GM12864 (cell line): ENCODE data around the gene APOE.

Source experiments
- DNase-seq: peaks from one replicate; pipeline ENCODE4 v3.0.0-alpha.2; 2011; ENCODE audit warnings: low read depth
- H3K4me3 ChIP-seq: 2 replicates; pipeline ENCODE4 v1.5.1; 2011; ENCODE audit warnings: mild to moderate bottlenecking, low read depth, low read length, control low read depth
- CTCF ChIP-seq: IDR thresholded peaks from 2 replicates; pipeline ENCODE4 v1.5.1; 2011; ENCODE audit warnings: low read depth, mild to moderate bottlenecking, moderate library complexity, low read length, control low read depth, inconsistent platforms; ENCODE audit errors: missing control alignments

APOE gene

DNA sequence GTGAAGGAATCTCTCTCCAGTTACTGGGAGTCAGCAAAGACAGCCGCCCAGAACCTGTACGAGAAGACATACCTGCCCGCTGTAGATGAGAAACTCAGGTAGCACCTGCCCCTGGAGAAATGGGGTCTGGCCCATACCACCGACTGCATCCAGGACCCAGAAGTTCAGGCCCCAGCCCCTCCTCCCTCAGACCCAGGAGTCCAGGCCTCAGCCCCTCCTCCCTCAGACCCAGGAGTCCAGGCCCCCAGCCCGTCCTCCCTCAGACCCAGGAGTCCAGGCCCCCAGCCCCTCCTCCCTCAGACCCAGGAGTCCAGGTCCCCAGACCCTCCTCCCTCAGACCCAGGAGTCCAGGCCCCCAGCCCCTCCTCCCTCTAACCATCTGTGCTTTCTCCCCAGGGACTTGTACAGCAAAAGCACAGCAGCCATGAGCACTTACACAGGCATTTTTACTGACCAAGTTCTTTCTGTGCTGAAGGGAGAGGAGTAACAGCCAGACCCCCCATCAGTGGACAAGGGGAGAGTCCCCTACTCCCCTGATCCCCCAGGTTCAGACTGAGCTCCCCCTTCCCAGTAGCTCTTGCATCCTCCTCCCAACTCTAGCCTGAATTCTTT is 43.3 kb downstream of the APOE start:
- H3K4me3 ChIP-seq = no peak overlapping the region
- no peak for DNase-seq
- TF ChIP-seq CTCF = no peak

- no peak for DNase-seq
- no peak for TF ChIP-seq CTCF
These were observed 44.0 kb downstream of the APOE start for GRCh38 chr19:44949550-44949949.

DNA sequence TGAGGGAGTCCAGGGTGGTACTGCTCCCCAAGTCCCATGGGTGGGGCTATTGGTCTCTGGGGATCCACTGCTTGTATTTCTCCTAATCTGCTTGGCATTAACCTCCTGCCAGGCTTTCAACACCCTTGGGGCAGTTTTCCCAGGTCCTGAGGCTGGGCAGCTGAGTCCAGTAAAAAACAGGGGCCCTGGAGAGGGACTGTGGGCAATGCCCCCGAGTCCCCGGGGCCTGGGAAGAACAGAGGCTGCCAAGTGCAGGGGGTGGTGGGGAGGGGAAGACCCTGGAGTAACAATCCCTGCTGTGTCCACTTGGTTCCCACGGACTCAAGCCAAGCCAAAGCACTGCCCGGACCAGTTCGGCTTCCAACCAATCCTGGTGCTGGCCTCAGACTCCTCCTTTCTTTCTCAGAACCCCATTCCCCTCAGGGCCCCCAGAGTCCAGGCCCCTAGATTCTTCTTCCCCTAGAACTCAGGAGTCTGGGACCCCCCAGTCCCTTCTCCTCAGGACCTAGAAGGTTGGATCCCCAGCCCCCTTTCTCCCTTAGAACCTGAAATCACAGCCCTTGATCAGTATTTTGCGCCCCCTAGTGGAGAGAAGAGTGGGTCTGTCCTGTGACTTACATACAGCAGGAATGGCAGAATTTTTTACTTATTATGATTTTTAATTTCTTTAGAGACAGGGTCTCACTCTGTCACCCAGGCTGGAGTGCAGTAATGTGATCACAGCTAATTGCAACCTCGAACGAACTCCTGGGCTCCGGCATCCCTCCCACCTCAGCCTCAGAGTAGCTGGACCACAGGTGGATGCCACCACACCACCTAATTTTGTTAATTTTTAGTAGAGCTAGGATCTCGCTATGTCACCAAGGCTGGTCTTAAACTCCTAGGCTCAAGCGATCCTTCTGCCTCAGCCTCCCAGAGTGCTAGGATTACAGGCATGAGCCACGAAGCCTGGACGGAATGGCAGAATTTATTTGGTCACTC is 45.9 kb downstream of the APOE start:
- peak; percentile 72 for TF ChIP-seq CTCF
- H3K4me3 ChIP-seq = no peak overlapping the region
- DNase-seq = no peak

More at GRCh38 chr19:44949550-44949949, 44.0 kb downstream of the APOE start:
- no peak overlapping the region for H3K4me3 ChIP-seq

DNA sequence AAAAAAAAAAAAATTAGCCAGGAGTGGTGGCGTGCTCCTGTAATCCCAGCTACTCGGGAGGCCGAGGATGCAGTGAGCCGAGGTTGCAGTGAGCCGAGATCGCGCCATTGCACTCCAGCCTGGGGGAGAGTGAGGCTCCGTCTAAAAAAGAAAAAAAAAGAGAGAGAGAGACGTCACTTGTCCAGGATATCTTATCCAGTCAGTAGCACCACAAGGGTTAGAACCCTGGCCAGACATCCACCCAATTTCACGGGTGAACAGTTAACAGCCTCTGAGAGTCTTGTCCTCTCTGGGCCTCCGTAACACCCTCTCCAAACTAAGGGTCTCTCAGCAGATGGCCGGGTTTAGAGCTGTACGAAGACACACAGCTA is 48.7 kb downstream of the APOE start:
- no peak for TF ChIP-seq CTCF
- H3K4me3 ChIP-seq = peak overlapping the region; percentile 57
- DNase-seq = no peak

DNA sequence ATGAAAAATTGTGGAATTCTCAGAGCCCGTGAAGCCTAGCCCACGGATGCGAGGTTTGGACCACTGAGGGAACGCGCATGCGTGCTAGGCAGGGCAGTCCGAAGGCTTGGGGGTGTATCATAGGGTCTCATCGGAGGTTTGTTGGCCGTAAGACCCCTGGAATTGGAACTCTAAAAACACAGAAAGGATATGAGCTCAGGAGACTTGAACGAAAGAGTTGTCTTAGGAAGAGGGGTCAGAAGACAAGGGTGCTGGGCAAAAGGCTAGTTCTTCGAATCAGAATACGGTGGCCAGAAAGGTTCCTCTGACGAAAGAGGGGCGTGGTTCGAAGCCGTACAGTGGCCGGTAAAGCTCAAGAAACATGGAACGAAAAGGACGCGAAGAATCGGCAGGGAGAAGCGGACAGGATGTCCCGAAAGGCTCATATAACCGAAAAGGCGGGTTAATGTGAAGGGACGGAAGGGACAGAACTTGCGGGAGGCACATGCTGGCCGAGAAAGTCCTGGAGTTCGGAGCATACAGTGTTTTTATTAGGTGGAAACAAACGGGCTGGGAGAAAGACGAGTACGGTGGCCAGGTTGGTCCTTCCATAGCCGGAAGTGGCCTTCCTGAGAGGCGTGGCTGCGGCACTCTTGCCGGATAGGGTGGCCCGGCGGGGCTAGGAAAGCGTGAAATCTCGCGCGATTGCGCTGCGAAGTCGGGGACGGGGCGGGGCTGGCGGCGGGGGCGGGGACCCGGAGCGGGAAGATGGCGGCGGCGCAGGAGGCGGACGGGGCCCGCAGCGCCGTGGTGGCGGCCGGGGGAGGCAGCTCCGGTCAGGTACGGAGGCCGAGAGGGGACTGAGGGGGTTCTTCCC is 49.3 kb downstream of the APOE start, which contains the start of gene CLPTM1:
Gene CLPTM1, plus strand, starts transcription at position 732 of the 856 bp plus-strand sequence. Its CDS starts 16 bp downstream, at position 748.
- DNase-seq = peak; percentile 87
- H3K4me3 ChIP-seq = peak within 1 kb of the TSS; percentile 78
- no peak for TF ChIP-seq CTCF

DNA sequence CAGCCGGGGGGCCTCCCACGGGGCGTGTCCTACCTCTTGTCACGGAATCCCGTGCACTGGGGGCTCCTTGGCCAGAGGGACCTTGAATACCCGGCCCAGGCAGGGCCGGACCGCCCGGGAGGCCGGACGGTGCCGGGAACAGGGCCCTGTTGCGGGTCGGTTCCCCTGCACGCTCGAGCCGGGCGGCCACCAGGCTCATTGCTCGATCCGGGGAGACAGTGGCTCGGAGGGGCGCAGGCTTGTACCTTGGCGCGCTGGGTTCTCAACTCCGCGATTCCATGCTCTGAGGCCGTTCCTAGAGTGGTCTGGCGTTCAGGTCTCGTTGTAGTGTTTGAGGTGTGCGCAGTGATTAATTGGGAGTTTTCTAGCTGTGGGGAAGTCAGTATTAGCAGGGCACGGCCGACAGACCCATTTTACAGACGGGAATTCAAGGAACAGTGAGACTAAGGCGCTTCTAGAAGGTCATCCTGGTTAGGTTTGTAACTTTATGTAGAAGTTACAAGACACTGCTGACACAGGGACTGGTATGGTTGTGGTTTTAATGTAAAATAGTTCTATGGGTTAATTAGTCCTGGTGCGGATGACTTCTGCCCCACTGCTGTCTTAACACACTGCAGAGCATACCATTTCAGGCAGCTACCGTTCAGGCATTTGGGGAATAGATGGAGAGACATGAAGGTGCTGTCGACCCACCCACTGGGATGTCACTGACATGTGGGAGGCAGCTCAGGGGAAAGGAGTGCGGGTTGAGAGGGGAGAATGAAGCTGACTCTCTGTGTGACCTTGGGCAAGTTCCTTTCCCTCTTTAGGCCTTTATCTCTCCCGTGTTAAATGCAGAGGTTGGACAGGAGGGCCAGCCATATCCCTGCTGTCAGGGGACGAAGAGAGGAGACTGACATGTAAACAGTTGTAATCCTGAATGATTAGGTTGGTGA is 50.2 kb downstream of the APOE start:
- H3K4me3 ChIP-seq = peak overlapping the region; percentile 78
- no peak for DNase-seq

More for the DNA sequence above, 50.2 kb downstream of the APOE start:
- TF ChIP-seq CTCF = no peak
